A549 (cell line): ENCODE measurements around the gene TLR5. TPM values are rescaled to one million over a fixed set of nuclear protein-coding genes. Genes with fewer than 3 reads are reported as not detected.

Experiments
- ATAC-seq, 2 experiments: fragments of 200-7000 bp in 1 of 2; fragments of >200 bp in 1 of 2; cut with Nextera tagmentation in 1 of 2; cut with Tn5 transposase in 1 of 2; 3 replicates each; pipeline versions ENCODE4 v1.8.0 to v1.9.1; 2018 to 2020; ENCODE audit warnings: mild to moderate bottlenecking in 1 of 2, moderate library complexity in 1 of 2
- CTCF ChIA-PET: fragments of 300-600 bp; sonication (Branson Sonifier 250); formaldehyde crosslinking; extraction: SDS; loops from one replicate; lab custom pipeline; 2021; ENCODE audit warnings: antibody characterized with exemption, inconsistent platforms; lab: Yijun Ruan, JAX
- POLR2A ChIA-PET: fragments of 350-600 bp; formaldehyde crosslinking; extraction: SDS; loops from one replicate; lab custom pipeline; 2021; ENCODE audit warnings: antibody characterized with exemption, inconsistent platforms; lab: Yijun Ruan, JAX
- DNase-seq, 2 experiments: peaks; one replicate each; pipeline versions ENCODE4 v3.0.0 to v3.0.0-alpha.2; 2011 to 2016; ENCODE audit warnings: low read depth in 1 of 2, low spot score in 1 of 2
- FAIRE-seq: peaks from 2 replicates; lab custom pipeline; 2011; peaks lifted over from hg19 to GRCh38; lab: Jason Lieb, UNC
- H3K27ac ChIP-seq, 2 experiments: fragments of >200 bp; sonication (Bioruptor Twin); formaldehyde crosslinking; 3 replicates each; pipeline ENCODE4 v1.5.1; 2016 to 2017
- H3K4me1 ChIP-seq: fragments of >200 bp; sonication (Bioruptor Twin); formaldehyde crosslinking; 3 replicates; pipeline ENCODE4 v1.6.1; 2016
- H3K4me2 ChIP-seq: fragments of >200 bp; sonication (Bioruptor Twin); formaldehyde crosslinking; 3 replicates; pipeline ENCODE4 v1.6.1; 2016
- H3K4me3 ChIP-seq: fragments of >200 bp; sonication (Bioruptor Twin); formaldehyde crosslinking; 3 replicates; pipeline ENCODE4 v1.5.1; 2016
- H3K9me3 ChIP-seq: fragments of >200 bp; sonication (Bioruptor Twin); formaldehyde crosslinking; 3 replicates; pipeline ENCODE4 v1.6.1; 2016
- BHLHE40 ChIP-seq: IDR thresholded peaks from 2 replicates; pipeline ENCODE4 v1.6.1; 2012; ENCODE audit warnings: low read depth, low read length, inconsistent platforms
- CBX8 ChIP-seq: fragments of 200-600 bp; sonication (generic); IDR thresholded peaks from 2 replicates; pipeline ENCODE4 v1.6.1; 2016
- CEBPB ChIP-seq, 2 experiments: fragments of >200 bp in 1 of 2; sonication (Bioruptor Twin) in 1 of 2; formaldehyde crosslinking in 1 of 2; IDR thresholded peaks; 2 replicates each; pipeline ENCODE4 v1.6.1; 2012 to 2016
- CHD2 ChIP-seq: fragments of 150-350 bp; IDR thresholded peaks from 2 replicates; pipeline ENCODE4 v1.6.1; 2014; ENCODE audit warnings: low read length; ENCODE audit not compliant: partially characterized antibody
- EHMT2 ChIP-seq: fragments of 200-600 bp; sonication (generic); IDR thresholded peaks from 2 replicates; pipeline ENCODE4 v1.6.1; 2016; ENCODE audit warnings: antibody characterized with exemption, low read depth, mild to moderate bottlenecking, moderate library complexity
- EP300 ChIP-seq, 2 experiments: fragments of >200 bp; sonication (Bioruptor Twin); formaldehyde crosslinking; IDR thresholded peaks; 2 replicates in 1 of 2; 3 replicates in 1 of 2; pipeline ENCODE4 v1.6.1; 2016 to 2017
- FOSB ChIP-seq: fragments of 250-450 bp; sonication (Bioruptor Pico); IDR thresholded peaks from 2 replicates; pipeline ENCODE4 v1.5.0; 2020; ENCODE audit warnings: mild to moderate bottlenecking, moderate library complexity
- HEYL ChIP-seq: fragments of 250-450 bp; sonication (Bioruptor Pico); IDR thresholded peaks from 2 replicates; pipeline ENCODE4 v1.8.0; 2021; ENCODE audit warnings: mild to moderate bottlenecking, moderate library complexity
- HOXA7 ChIP-seq: fragments of 250-450 bp; sonication (Bioruptor Pico); IDR thresholded peaks from 2 replicates; pipeline ENCODE4 v1.5.0; 2020; ENCODE audit warnings: mild to moderate bottlenecking, moderate library complexity
- HOXB5 ChIP-seq: fragments of 250-450 bp; sonication (Bioruptor Pico); IDR thresholded peaks from 2 replicates; pipeline ENCODE4 v1.5.0; 2020; ENCODE audit warnings: mild to moderate bottlenecking, moderate library complexity
- JUN ChIP-seq, 2 experiments: fragments of >200 bp; sonication (Bioruptor Twin); formaldehyde crosslinking; IDR thresholded peaks; 2 replicates in 1 of 2; 3 replicates in 1 of 2; pipeline ENCODE4 v1.6.1; 2016 to 2017
- JUNB ChIP-seq: fragments of >200 bp; sonication (Bioruptor Twin); formaldehyde crosslinking; IDR thresholded peaks from 2 replicates; pipeline ENCODE4 v1.6.1; 2016
- KDM1A ChIP-seq: fragments of 200-600 bp; sonication (generic); IDR thresholded peaks from 2 replicates; pipeline ENCODE4 v1.6.1; 2016; ENCODE audit warnings: low read depth, mild to moderate bottlenecking
- MYC ChIP-seq: IDR thresholded peaks from 2 replicates; pipeline ENCODE4 v1.6.1; 2012; ENCODE audit warnings: mild to moderate bottlenecking, inconsistent platforms, low read length, improper control_type of control experiment, borderline replicate concordance
- NFE2L2 ChIP-seq: fragments of 150-350 bp; conservative IDR thresholded peaks from 2 replicates; pipeline ENCODE4 v1.6.1; 2014; ENCODE audit warnings: low read length
- NPAS2 ChIP-seq: fragments of 250-450 bp; sonication (Bioruptor Pico); IDR thresholded peaks from 2 replicates; pipeline ENCODE4 v1.8.0; 2022; ENCODE audit warnings: mild to moderate bottlenecking, moderate library complexity, borderline replicate concordance
- NR3C1 ChIP-seq: fragments of >200 bp; sonication (Bioruptor Twin); formaldehyde crosslinking; IDR thresholded peaks from 3 replicates; pipeline ENCODE4 v1.6.1; 2017
- RAD21 ChIP-seq, 2 experiments: fragments of >200 bp in 1 of 2; sonication (Bioruptor Twin) in 1 of 2; formaldehyde crosslinking in 1 of 2; IDR thresholded peaks in 1 of 2; conservative IDR thresholded peaks in 1 of 2; 2 replicates in 1 of 2; 3 replicates in 1 of 2; pipeline ENCODE4 v1.6.1; 2012 to 2018; ENCODE audit warnings: inconsistent platforms in 1 of 2
- RARB ChIP-seq: fragments of 250-450 bp; sonication (Bioruptor Pico); IDR thresholded peaks from 2 replicates; pipeline ENCODE4 v1.8.0; 2021; ENCODE audit warnings: mild to moderate bottlenecking, moderate library complexity
- RFX5 ChIP-seq: fragments of 450-650 bp; IDR thresholded peaks from 2 replicates; pipeline ENCODE4 v1.7.1; 2014; ENCODE audit warnings: antibody characterized with exemption, mild to moderate bottlenecking, moderate library complexity
- RNF2 ChIP-seq: fragments of 200-600 bp; sonication (generic); IDR thresholded peaks from 2 replicates; pipeline ENCODE4 v1.6.1; 2016; ENCODE audit warnings: low read depth, mild to moderate bottlenecking, antibody characterized with exemption, moderate library complexity, borderline replicate concordance
- SMC3 ChIP-seq: fragments of >200 bp; sonication (Bioruptor Twin); formaldehyde crosslinking; IDR thresholded peaks from 3 replicates; pipeline ENCODE4 v1.6.1; 2018; ENCODE audit warnings: inconsistent platforms
- TFCP2L1 ChIP-seq: fragments of 250-450 bp; sonication (Bioruptor Pico); IDR thresholded peaks from 2 replicates; pipeline ENCODE4 v1.5.0; 2021; ENCODE audit warnings: mild to moderate bottlenecking
- TP53 ChIP-seq: fragments of 250-450 bp; sonication (Bioruptor Pico); IDR thresholded peaks from 2 replicates; pipeline ENCODE4 v1.5.0; 2021; ENCODE audit warnings: mild to moderate bottlenecking, moderate library complexity
- USF2 ChIP-seq: fragments of 450-650 bp; IDR thresholded peaks from 2 replicates; pipeline ENCODE4 v1.6.1; 2014; ENCODE audit warnings: antibody characterized with exemption
- ZFP36 ChIP-seq: fragments of 450-650 bp; IDR thresholded peaks from 2 replicates; pipeline ENCODE4 v1.6.1; 2014; ENCODE audit warnings: borderline replicate concordance; ENCODE audit not compliant: partially characterized antibody
- ZNF302 ChIP-seq: fragments of 250-450 bp; sonication (Bioruptor Pico); IDR thresholded peaks from 2 replicates; pipeline ENCODE4 v1.9.0; 2021; ENCODE audit warnings: inconsistent platforms, mild to moderate bottlenecking, moderate library complexity
- ZSCAN20 ChIP-seq: fragments of 250-450 bp; sonication (Bioruptor Pico); IDR thresholded peaks from 2 replicates; pipeline ENCODE4 v1.8.0; 2022; ENCODE audit warnings: mild to moderate bottlenecking, moderate library complexity
- WGBS: methylation state at CpG from one replicate; pipeline ENCODE4 v1.1.6; 2017; ENCODE audit errors: missing lambda C conversion rate; 5-methylcytosine and 5-hydroxymethylcytosine counted together
- polyA plus RNA-seq, 4 experiments: library from polyadenylated mRNA; depleted of rRNA in 3 of 4; stranded (reverse); fragments of >200 nt; fragmentation: RNase III in 1 of 4; extraction: RNeasy Plus Mini Kit Qiagen cat#74134 plus additional on column Dnase treatment in 1 of 4; gene quantifications; 2 replicates in 3 of 4; 3 replicates in 1 of 4; pipeline ENCODE4 v1.2.3, GENCODE V29; 2011 to 2017
- TF ChIP-seq, protein P1 (sequence below): fragments of >200 bp; sonication (Bioruptor Twin); formaldehyde crosslinking; IDR thresholded peaks from 2 replicates; pipeline ENCODE4 v1.6.1; 2016
- TF ChIP-seq, protein P2 (sequence below): fragments of 250-450 bp; sonication (Bioruptor Pico); IDR thresholded peaks from 2 replicates; pipeline ENCODE4 v1.5.0; 2021; ENCODE audit warnings: mild to moderate bottlenecking, moderate library complexity, borderline replicate concordance
- TF ChIP-seq, protein P3 (sequence below): fragments of 150-350 bp; IDR thresholded peaks from 2 replicates; pipeline ENCODE4 v1.6.1; 2014; ENCODE audit warnings: low read depth, mild to moderate bottlenecking, low read length

TLR5 gene
- polyA plus RNA-seq, 2 of the 4 experiments (the other 2 are of a cell fraction) = 0.22 to 1.3 TPM

- POLR2A ChIA-PET = no interaction called here
- TF ChIP-seq RAD21 (conservative IDR thresholded peaks at IDR 0.05 in 1 of 2, IDR thresholded peaks at IDR 0.05 in 1 of 2) = no peak
- TF ChIP-seq, protein P1, sequence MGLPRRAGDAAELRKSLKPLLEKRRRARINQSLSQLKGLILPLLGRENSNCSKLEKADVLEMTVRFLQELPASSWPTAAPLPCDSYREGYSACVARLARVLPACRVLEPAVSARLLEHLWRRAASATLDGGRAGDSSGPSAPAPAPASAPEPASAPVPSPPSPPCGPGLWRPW = no peak
- TF ChIP-seq RFX5 = no peak
- no peak for TF ChIP-seq JUN (IDR thresholded peaks at IDR 0.05)
- TF ChIP-seq ZSCAN20 = no peak
- TF ChIP-seq BHLHE40 = no peak
- no peak for TF ChIP-seq USF2
- no peak for TF ChIP-seq FOSB (CRISPR knock-in tag)
- TF ChIP-seq NR3C1 = no peak
- no peak for TF ChIP-seq HOXB5
- no peak for TF ChIP-seq RARB
- no peak for TF ChIP-seq TFCP2L1 (CRISPR knock-in tag)
- TF ChIP-seq, protein P2, sequence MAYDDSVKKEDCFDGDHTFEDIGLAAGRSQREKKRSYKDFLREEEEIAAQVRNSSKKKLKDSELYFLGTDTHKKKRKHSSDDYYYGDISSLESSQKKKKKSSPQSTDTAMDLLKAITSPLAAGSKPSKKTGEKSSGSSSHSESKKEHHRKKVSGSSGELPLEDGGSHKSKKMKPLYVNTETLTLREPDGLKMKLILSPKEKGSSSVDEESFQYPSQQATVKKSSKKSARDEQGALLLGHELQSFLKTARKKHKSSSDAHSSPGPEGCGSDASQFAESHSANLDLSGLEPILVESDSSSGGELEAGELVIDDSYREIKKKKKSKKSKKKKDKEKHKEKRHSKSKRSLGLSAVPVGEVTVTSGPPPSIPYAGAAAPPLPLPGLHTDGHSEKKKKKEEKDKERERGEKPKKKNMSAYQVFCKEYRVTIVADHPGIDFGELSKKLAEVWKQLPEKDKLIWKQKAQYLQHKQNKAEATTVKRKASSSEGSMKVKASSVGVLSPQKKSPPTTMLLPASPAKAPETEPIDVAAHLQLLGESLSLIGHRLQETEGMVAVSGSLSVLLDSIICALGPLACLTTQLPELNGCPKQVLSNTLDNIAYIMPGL (CRISPR knock-in tag) = no peak
- ATAC-seq (peak; percentile 16 to 19; a peak in 4 of 6 replicates), DNase-seq (no peak), FAIRE-seq (no peak)
- peak overlapping the region in 1 of 2 experiments; percentile 20; a peak in 1 of 6 replicates for H3K27ac ChIP-seq
- no peaks in the 10 kb centered on the region for H3K9me3 ChIP-seq
- 41% methylated on average over 8 of the region's 8 CpGs for WGBS
- no peak overlapping the region for H3K4me3 ChIP-seq
- H3K4me1 ChIP-seq = peaks cover 36% of the 10 kb centered on the region
- H3K4me2 ChIP-seq = peak overlapping the region; percentile 39; the same call in 2 of the 3 replicates
- CTCF ChIA-PET = interaction anchor here (0.9 to 7.3 kb wide), 10 partner anchors 9 to 593 kb away, joined by 3 to 98 read pairs (median 4); no protein-coding TSS in a partner anchor
Observed at GRCh38 chr1:223135176-223135942, 7.7 kb downstream of the TLR5 start.

- DNase-seq (peak; percentile 78 to 87), FAIRE-seq (no peak), ATAC-seq (peak; percentile 77 to 90)
- ChIA-PET CTCF (interaction anchor here (0.6 to 7.3 kb wide), 77 partner anchors 9 to 1018 kb away, joined by 3 to 98 read pairs (median 4); partner anchors contain the start of genes CAPN8, SUSD4 and TLR5), POLR2A (interaction anchor here (0.6 to 1.3 kb wide), 3 partner anchors 9 to 981 kb away, joined by 3 to 4 read pairs (median 4); partner anchors contain the start of gene TLR5)
- peak overlapping the region; percentile 49 for H3K4me3 ChIP-seq
- H3K27ac ChIP-seq = peak overlapping the region; percentile 54 to 55; a peak in 4 of 6 replicates
- H3K4me2 ChIP-seq = peak overlapping the region; percentile 98
- 9% methylated on average over 20 of the region's 23 CpGs for WGBS
- H3K9me3 ChIP-seq = no peaks in the 10 kb centered on the region
- H3K4me1 ChIP-seq = peaks cover 38% of the 10 kb centered on the region
- TF ChIP-seq, protein P1 = no peak
- no peak for TF ChIP-seq JUN (IDR thresholded peaks at IDR 0.05)
- peak in 1 of 2 experiments; percentile 29; a peak in 2 of 4 replicates for TF ChIP-seq CEBPB (IDR thresholded peaks at IDR 0.05)
- no peak for TF ChIP-seq NR3C1
- no peak for TF ChIP-seq CBX8
- TF ChIP-seq ZFP36 = no peak
- no peak for TF ChIP-seq EHMT2
- TF ChIP-seq HOXA7 = no peak
- TF ChIP-seq KDM1A = no peak
- TF ChIP-seq, protein P3, sequence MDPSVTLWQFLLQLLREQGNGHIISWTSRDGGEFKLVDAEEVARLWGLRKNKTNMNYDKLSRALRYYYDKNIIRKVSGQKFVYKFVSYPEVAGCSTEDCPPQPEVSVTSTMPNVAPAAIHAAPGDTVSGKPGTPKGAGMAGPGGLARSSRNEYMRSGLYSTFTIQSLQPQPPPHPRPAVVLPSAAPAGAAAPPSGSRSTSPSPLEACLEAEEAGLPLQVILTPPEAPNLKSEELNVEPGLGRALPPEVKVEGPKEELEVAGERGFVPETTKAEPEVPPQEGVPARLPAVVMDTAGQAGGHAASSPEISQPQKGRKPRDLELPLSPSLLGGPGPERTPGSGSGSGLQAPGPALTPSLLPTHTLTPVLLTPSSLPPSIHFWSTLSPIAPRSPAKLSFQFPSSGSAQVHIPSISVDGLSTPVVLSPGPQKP = no peak
- no peak for TF ChIP-seq JUNB
- no peak for TF ChIP-seq BHLHE40
- no peak for TF ChIP-seq TP53 (CRISPR knock-in tag)
- no peak for TF ChIP-seq CHD2
- no peak for TF ChIP-seq MYC
- TF ChIP-seq NFE2L2 = no peak
- TF ChIP-seq RNF2 = no peak
- TF ChIP-seq TFCP2L1 (CRISPR knock-in tag) = no peak
- no peak for TF ChIP-seq EP300 (IDR thresholded peaks at IDR 0.05)
- TF ChIP-seq SMC3 = peak; percentile 91
- TF ChIP-seq HEYL (CRISPR knock-in tag) = no peak
- TF ChIP-seq NPAS2 = no peak
- TF ChIP-seq RFX5 = no peak
- no peak for TF ChIP-seq ZNF302 (CRISPR knock-in tag)
Observed at GRCh38 chr1:223133824-223134435, 9.1 kb downstream of the TLR5 start.
